DMS153 treated with DMSO at 0.1 percent for 48 hours (cell line): ENCODE data around the gene RHOT1.
"Not testable (repeated sequence)": the region's sequence is repeated elsewhere in the genome, so short reads cannot be mapped to it uniquely, and the experiment has no call there.

Experiments
- DNase-seq: peaks from one replicate; lab custom pipeline; 2025; ENCODE audit not compliant: unreplicated experiment; lab: John Stamatoyannopoulos, UW

The RHOT1 gene

DNA sequence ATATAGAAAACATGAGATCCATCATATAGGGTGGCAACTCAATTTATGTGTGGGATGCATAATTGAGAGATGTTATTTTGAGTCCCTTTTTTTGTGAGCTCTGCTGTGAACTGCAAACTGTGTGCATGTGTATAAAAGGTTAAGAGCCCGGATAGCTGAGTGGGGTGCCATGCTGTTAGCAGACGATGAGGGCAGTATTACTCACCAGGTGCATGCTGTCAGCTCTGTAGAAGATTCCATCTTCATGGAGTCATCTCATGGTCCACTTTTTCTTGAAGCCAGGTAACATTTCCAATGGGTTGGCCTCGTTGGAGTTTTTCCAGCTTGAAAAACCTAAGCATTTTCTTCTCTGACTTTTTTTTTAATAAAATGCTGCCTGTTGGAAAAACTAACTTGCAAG is 80.3 kb downstream of the RHOT1 start:
- DNase-seq = no peak

GRCh38 chr17:32223703-32224102 is 81.4 kb downstream of the RHOT1 start:
- no peak for DNase-seq

- no peak for DNase-seq
These were observed 84.6 kb downstream of the RHOT1 start for GRCh38 chr17:32226886-32227285.

DNA sequence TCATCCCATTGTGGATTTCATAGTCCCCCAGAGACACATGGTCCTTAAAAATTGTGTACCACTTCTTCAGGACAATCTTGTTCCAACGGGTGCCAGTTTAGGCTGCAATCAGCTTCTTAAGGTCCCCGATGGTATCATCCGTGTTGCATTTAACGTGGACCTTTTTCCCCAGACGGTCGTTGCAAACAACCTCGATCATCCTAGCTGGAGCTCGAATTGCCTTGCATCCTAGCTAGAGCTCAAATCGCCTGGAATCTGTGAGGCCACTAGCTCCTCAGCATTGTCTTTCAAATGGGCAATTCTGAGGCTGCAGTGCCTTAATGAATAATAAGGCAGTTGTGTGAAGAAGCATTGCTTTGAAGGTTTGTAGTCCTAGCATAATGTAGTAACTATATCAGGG is 85.6 kb downstream of the RHOT1 start:
- no peak for DNase-seq

DNA sequence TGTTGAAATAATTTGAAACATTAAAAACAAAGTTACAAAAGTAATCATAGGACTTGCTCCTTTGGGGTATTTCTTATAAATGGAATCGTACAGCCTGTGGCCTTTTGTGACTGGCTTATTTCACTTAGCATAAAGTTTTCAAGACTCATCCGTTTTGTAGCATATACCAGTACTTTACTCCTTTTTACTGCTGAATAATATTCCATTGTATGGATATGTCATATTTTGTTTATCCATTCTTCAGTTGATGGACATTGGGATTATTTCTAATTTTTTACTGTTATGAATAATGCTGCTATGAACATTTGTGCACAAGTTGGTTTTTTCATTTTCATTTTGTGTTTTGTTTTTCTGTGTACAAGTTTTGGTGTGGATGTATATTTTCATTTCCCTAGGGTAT is 93.3 kb downstream of the RHOT1 start:
- no peak for DNase-seq

- no peak for DNase-seq
These were observed 97.2 kb downstream of the RHOT1 start for GRCh38 chr17:32239456-32239855.

DNA sequence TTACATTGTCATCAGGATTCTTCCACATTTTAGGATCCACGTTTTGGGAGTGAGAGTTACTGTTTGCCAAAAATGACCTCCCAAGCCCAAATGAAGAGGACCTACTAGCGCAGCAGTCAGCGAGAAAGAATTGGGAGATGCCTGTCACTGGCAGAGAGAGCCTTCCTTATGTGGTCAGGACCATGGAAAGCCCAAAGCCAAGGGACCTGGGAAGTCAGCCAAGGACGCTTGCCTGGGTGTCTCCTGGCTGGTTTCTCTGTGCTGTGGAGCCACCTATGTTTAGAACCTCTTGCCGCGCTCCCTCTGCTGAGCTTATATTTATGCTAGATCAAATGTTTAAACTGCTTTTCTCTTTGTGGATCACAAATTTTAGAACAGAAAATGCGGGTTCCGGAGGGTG is 98.4 kb downstream of the RHOT1 start:
- DNase-seq = no peak

GRCh38 chr17:32241640-32242039 is 99.3 kb downstream of the RHOT1 start:
- no peak for DNase-seq

DNA sequence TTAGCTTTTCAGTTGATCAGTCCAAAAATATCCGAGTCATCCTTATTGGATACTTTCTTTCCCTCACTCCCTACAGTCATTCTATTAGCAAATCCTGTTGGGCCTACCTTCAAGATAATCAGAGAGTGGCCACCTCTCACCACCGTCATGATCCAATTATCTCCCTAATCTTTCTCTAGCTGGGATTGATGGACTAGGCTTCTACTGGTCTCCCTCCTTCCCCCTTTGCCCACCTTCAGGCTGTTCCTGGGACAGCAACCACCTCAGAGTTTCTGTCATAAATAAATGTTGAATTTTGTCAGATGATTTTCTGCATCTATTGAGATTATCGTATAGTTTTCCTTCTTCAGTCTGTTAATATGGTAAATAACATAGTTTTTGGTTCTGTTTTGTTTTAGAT is 107.2 kb downstream of the RHOT1 start:
- DNase-seq = no peak

DNA sequence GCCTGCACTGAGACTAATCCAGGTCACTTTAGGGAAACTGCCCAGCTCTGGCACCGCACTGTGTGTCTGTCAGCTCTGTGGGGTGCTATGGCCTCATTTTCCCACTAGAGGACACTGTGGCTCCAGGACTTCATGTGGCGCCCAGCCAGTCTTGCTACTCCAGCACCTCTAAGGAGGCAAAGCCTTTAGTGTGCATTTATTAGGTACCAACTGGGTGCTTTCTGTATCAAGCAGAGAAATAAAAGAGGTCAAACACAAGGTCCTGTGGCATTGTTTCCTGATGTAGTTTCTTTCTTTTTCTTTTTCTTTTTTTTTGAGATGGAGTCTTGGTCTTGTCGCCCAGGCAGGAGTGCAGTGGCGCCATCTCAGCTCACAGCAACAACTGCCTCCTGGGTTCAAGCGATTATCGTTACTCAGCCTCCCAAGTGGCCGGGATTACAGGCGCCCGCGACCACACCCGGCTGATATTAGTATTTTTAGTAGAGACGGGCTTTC is 110.9 kb downstream of the RHOT1 start:
- DNase-seq = peak; percentile 15

DNA sequence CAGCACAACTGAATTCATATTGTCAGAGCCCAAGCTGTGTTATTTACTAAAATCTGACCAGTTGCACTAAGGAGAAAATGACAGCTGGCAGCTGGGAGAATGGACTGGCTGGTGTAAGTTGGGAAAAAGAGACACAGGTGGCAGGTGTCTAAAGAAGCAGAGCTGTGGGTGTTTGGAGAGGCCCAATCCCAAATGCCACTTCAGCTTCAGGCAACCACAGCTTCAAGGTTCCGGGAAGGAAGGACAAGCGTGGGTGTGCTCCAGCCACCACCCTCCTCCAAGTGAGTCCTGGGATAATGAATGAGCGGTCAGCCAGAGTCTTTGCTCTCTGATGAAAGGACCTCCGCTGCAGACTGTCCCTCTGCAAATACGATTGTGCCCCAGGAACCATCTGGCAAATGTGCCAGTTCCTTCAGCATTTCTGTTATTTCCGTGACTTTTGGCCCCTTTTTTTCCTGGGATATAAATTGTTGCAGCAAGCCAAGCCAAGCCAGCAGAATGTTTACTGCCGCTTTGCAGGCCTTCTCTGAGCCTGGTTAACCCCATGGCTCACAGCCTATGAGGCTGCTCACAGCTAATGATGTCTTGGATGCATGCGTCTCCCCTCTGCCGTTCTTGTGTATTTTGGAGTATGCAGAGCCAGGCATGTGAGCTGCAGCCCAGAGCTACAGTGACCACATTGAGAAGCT is 113.9 kb downstream of the RHOT1 start:
- DNase-seq = no peak

DNA sequence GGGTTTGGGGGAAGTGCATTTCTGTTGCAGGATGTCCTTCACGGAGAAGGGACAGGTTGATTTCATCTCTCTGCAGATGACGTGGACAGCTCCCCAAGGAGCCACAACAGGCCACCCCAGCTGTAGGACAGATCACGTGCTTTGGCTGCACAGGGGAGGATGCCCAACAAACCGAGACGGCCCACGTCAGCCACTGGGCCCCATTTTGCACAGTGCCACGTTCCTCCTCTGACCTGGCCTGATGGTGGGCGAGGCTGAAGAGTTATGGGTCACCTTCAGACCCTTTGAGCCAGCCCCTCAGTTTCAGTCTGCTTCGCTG is 114.4 kb downstream of the RHOT1 start:
- DNase-seq = no peak

- peak; percentile 9 for DNase-seq
These were observed 116.3 kb downstream of the RHOT1 start for GRCh38 chr17:32258383-32259140.

DNA sequence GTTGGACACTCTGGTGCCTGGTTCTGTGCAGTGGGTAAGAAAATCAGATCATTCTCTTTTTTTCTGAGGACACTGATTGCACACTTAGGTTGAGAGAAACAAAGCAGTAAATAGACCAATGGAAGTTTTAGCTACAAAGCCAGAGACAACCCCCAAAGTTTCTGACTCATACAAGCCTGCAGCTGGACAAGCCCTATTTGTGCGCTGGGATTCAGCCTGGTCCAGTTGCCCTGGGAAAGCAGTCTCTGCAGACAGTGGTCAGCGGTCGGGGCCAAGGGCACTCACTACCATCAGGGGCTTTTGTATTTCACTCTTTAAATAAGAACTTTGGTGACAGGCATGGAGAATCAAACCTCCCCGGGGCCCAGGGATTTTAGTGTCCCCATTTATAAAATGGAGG is 117.3 kb downstream of the RHOT1 start:
- no peak for DNase-seq

- no peak for DNase-seq
These were observed 119.1 kb downstream of the RHOT1 start for GRCh38 chr17:32261417-32261736.

DNA sequence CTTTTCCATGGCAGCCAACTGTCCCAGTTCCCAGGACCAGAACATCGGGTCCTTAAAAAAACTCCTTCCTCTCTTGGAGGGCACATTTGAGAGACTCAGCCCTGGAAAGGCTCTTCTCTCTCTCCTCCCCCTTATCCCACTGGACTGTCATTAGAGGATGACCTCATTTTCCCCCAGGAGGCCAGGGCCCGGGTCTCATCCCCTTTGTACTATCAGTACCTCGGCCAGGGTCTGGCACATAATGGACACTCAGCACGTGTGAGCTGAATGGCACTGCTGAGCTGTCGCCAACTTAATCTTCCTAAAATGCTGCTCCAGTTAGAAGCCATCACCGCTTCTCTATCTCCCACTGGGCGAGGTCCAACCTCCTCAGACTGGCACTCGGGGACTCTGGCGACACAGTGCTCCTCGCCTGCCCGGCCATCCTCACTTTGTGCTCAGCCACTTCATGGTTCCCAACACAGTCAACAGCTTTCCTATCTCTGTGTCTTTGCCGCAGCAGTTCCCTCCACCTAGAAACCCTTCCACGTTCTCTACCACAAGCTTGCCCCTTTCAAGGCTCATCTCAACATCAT is 119.7 kb downstream of the RHOT1 start:
- DNase-seq = no peak

DNA sequence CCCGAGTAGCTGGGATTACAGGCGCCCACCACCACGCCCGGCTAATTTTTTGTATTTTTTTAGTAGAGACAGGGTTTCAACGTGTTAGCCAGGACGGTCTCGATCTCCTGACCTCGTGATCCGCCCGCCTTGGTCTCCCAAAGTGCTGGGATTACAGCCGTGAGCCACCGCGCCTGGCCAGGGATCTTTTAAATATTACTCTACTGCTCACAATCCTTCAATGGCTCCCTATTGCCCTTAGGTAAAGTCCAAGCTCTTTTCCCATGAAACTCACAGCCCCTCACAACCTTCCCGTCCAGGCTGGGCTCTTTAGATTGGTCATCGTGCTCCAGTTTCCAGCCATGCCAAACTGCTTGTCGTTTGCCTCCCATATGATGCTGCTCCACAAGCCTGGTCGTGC is 121.2 kb downstream of the RHOT1 start:
- DNase-seq = not testable (repeated sequence)

DNA sequence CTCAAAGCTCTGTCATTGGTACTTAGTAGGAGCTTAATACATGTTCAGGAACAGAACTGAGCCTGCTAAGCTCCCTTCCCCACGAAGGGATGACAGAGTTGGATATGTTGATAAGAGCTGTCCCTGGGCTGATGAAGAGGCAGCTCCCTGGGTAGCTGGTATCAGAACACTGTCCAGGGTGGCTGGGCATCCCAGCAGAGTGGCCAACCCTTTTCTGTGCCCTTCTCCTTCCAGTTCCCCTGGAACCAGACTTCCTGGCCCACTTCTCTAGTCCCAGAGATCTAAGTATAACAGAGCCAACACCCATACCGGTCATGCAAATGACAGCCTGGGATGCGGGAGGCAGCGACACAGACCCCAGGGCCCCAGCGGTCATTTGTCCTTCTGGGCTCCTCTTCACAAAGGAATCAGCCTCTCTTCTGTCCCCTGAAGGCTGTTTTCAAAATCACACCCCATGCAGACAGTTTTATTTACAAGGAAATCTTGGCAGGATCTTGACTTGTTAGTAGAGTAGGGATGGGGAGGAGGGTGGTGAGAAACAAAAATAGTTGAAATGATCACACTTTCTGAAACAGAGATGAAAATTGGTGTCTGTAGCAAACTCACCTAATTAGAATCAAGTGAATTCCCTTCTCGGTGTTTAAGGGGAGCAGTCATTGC is 122.0 kb downstream of the RHOT1 start:
- DNase-seq = no peak

DNA sequence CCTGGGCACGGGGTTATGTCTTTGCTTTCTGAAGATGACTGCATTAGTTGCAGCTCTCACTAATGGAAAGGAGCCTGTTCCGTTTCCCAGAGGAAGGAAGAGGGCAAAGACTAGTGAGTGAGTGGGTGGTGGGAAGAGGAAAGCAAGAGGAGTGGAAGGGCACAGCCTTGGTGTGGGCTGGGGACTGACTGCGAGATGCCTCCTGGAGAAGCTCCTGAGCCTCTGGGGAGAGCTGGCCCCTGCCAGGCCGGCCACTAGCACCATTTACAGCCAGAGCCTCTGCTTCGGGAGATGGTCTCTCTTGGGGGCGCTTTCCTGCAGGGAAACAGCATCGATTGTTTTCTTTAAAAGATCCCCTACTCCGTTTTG is 122.5 kb downstream of the RHOT1 start:
- DNase-seq = no peak

DNA sequence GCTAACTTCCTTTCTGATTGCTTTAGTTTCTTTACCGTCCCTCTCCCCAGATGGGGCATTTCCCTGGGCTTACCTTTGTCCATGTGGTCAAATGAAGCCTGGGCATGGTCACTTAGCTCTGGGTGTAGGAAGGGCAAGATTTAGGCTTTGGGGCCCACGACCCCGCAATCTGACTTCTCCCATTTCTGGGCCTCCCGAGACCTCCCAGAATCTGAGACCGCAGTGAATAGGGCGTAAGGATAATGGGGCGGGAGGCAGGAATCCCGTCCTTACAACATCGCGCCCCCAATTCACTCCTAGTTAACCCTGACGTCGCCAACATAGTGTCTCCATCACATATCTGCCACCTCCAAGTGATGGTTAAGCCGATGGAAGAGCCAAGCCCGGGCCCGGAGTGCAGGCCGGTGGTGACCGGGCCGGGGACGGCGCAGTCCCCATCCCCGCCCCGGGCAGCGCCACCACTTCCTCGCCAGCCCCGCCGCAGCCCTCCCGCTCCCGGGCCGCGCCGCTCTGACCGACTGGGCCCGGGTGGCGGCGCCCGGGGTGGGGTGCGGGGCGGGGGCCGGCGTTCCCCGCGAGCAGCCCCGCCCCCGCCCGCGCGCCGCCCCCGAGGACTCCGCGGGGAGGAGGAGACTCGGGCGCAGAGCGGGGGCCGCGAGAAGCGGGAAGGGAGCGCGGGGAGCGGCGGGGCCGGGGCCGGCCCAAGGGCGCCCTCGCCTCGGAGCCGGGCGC is 123.1 kb downstream of the RHOT1 start, which contains the start of gene RHBDL3:
Gene RHBDL3 (plus strand): TSS at position 641 of the 732 bp plus-strand sequence. CDS start 358 bp downstream, outside the sequence.
- DNase-seq = no peak

- no peak for DNase-seq
These were observed 123.7 kb downstream of the RHOT1 start for GRCh38 chr17:32266051-32266388.
